PC-3 (cell line): Measurements from ENCODE around the gene XPR1.

Experiments used
- EZH2 ChIP-seq: fragments of 300-600 bp; sonication (generic); IDR thresholded peaks from one replicate; pipeline ENCODE4 v1.6.1; 2017; ENCODE audit warnings: antibody characterized with exemption, mild to moderate bottlenecking, low read length; ENCODE audit not compliant: unreplicated experiment
- TF ChIP-seq, protein P1 (sequence below): fragments of 300-600 bp; sonication (generic); conservative IDR thresholded peaks from 2 replicates; pipeline ENCODE4 v1.5.1; 2017; ENCODE audit warnings: antibody characterized with exemption, low read depth, mild to moderate bottlenecking, low read length

DNA sequence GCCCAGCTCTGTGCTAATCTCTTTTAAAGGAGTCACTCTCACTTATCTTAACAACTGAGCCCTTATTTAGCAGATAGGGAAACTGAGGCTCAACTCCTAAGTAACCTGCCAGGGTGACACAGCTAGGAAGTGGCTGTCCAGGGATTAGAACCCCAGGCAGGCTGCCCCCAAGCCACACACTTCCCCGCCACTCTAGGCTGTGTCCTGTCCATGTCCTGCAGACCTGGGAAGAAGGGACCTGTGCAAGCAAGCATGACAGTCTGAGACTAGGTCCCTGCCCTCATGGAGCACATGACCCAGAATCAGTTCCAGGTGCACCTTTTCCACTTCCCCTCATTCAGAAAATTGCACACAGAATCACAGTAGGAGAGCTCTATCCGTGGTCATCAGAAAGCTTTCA is 293.1 kb downstream of the XPR1 start:
- TF ChIP-seq, protein P1, sequence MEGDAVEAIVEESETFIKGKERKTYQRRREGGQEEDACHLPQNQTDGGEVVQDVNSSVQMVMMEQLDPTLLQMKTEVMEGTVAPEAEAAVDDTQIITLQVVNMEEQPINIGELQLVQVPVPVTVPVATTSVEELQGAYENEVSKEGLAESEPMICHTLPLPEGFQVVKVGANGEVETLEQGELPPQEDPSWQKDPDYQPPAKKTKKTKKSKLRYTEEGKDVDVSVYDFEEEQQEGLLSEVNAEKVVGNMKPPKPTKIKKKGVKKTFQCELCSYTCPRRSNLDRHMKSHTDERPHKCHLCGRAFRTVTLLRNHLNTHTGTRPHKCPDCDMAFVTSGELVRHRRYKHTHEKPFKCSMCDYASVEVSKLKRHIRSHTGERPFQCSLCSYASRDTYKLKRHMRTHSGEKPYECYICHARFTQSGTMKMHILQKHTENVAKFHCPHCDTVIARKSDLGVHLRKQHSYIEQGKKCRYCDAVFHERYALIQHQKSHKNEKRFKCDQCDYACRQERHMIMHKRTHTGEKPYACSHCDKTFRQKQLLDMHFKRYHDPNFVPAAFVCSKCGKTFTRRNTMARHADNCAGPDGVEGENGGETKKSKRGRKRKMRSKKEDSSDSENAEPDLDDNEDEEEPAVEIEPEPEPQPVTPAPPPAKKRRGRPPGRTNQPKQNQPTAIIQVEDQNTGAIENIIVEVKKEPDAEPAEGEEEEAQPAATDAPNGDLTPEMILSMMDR: no peak
- TF ChIP-seq EZH2: no peak
